ENCODE data around the gene MTMR3.

Gene MTMR3

GRCh38 chr22:29948385-29948769, 65.4 kb downstream of the MTMR3 start:
- TF ChIP-seq TAF1 (IDR thresholded peaks at IDR 0.05; ENCODE audit: borderline replicate concordance, insufficient read depth, low read length) (no peak), SIN3A (IDR thresholded peaks at IDR 0.05; ENCODE audit: borderline replicate concordance, insufficient read depth, low read length) (no peak), REST (IDR thresholded peaks at IDR 0.05; ENCODE audit: insufficient read depth in 1 of 2, low read depth in 2 of 2, low read length in 2 of 2) (no peak), POLR2AphosphoS5 (IDR thresholded peaks at IDR 0.05; ENCODE audit: low read depth, low read length) (no peak), FOXP2 (optimal IDR thresholded peaks at IDR 0.05; ENCODE audit: borderline replicate concordance, extremely low read depth, extremely low read length, insufficient read depth) (no peak)

GRCh38 chr22:29949872-29950271, 66.9 kb downstream of the MTMR3 start:
- TF ChIP-seq FOXP2 (optimal IDR thresholded peaks at IDR 0.05; ENCODE audit: borderline replicate concordance, extremely low read depth, extremely low read length, insufficient read depth) (no peak), POLR2AphosphoS5 (IDR thresholded peaks at IDR 0.05; ENCODE audit: low read depth, low read length) (no peak)

DNA sequence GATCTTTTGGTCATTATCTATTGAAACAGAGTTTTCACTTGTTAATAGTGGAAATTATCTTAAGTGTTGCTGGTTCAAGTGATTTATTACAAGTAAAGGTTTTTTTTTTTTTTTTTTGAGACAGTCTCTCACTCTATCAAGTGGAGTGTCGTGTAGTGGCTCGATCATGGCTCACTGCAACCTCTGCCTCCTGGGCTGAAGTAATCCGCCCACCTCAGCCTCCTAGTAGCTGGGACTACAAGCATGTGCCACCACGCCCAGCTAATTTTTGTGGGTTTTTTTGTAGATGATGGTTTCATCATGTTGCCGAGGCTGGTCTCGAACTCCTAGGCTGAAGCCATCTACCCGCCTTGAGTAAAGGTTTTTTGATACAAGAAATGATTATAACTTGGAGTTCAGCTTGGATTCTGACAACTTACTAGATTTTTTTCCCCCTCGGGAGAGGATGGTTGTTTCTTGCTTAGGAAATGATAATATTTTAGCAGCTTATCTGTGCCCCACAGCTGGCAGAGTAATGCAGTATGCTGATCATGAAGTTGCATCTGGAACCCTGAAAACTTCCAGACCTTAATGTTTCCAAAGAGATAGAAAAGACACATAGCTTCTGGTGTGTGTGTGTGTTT, 68.9 kb downstream of the MTMR3 start:
- TF ChIP-seq POLR2AphosphoS5 (IDR thresholded peaks at IDR 0.05; ENCODE audit: low read depth, low read length) (no peak), SIN3A (IDR thresholded peaks at IDR 0.05; ENCODE audit: borderline replicate concordance, insufficient read depth, low read length) (no peak), REST (IDR thresholded peaks at IDR 0.05; ENCODE audit: insufficient read depth in 1 of 2, low read depth in 2 of 2, low read length in 2 of 2) (no peak), TAF1 (IDR thresholded peaks at IDR 0.05; ENCODE audit: borderline replicate concordance, insufficient read depth, low read length) (no peak), FOXP2 (optimal IDR thresholded peaks at IDR 0.05; ENCODE audit: borderline replicate concordance, extremely low read depth, extremely low read length, insufficient read depth) (no peak)

DNA sequence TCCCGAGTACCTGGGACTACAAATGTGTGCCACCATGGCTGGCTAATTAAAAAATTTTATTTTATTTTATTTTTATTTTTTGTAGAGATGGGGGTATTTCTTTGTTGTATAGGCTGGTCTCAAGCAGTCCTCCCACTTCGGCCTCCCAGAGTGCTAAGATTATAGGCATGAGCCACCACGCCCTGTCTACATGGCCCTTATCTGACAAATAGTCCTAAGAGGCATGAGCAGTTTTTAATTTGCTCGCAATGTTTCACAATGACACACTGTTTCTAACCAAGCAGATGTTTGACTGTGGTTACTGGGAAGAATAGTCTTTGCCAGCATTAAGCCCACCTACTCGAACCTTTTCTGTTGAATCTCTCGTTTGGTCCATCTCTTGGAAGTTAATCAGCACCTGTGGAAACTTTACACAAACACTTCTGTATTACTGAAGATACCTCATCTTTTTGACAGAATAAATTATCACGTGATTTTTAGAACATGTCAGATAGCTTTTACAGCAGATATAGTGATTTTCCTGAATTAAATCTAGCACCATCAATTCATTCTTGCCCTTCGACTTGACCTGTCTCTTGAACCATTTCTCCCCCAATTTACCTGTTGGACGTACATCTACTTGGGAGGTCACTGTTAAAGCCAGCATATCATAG, 71.4 kb downstream of the MTMR3 start:
- TF ChIP-seq FOXP2 (optimal IDR thresholded peaks at IDR 0.05; ENCODE audit: borderline replicate concordance, extremely low read depth, extremely low read length, insufficient read depth) (no peak), SIN3A (IDR thresholded peaks at IDR 0.05; ENCODE audit: borderline replicate concordance, insufficient read depth, low read length) (no peak), REST (IDR thresholded peaks at IDR 0.05; ENCODE audit: insufficient read depth in 1 of 2, low read depth in 2 of 2, low read length in 2 of 2) (no peak), POLR2AphosphoS5 (IDR thresholded peaks at IDR 0.05; ENCODE audit: low read depth, low read length) (no peak), TAF1 (IDR thresholded peaks at IDR 0.05; ENCODE audit: borderline replicate concordance, insufficient read depth, low read length) (no peak)

- no peak for TF ChIP-seq TAF1 (IDR thresholded peaks at IDR 0.05; ENCODE audit: borderline replicate concordance, insufficient read depth, low read length)
- no peak for TF ChIP-seq POLR2AphosphoS5 (IDR thresholded peaks at IDR 0.05; ENCODE audit: low read depth, low read length)
- TF ChIP-seq SIN3A (IDR thresholded peaks at IDR 0.05; ENCODE audit: borderline replicate concordance, insufficient read depth, low read length): no peak
- TF ChIP-seq REST (IDR thresholded peaks at IDR 0.05; ENCODE audit: insufficient read depth in 1 of 2, low read depth in 2 of 2, low read length in 2 of 2): no peak
- no peak for TF ChIP-seq FOXP2 (optimal IDR thresholded peaks at IDR 0.05; ENCODE audit: borderline replicate concordance, extremely low read depth, extremely low read length, insufficient read depth)
Observed at GRCh38 chr22:29956680-29957079, 73.7 kb downstream of the MTMR3 start.

Measured in PFSK-1 (cell line).